Neural progenitor cell (in vitro differentiated cells): ENCODE results near the gene DAB2. TPM values are rescaled to one million over a fixed set of nuclear protein-coding genes. Genes with fewer than 3 reads are reported as not detected.

Experiments
- DNase-seq: peaks from one replicate; pipeline ENCODE4 v3.0.0-alpha.2; 2016; ENCODE audit warnings: low spot score
- H2AFZ ChIP-seq: fragments of 200-600 bp; sonication (generic); replicated peaks from 2 replicates; pipeline ENCODE4 v1.6.1; 2016; ENCODE audit warnings: antibody characterized with exemption
- H3F3A ChIP-seq: fragments of 200-600 bp; sonication (generic); 2 replicates; pipeline ENCODE4 v1.6.1; 2016; ENCODE audit warnings: antibody characterized with exemption, low read depth
- H3K27ac ChIP-seq: fragments of 200-600 bp; sonication (generic); 2 replicates; pipeline ENCODE4 v1.5.1; 2016; ENCODE audit warnings: mild to moderate bottlenecking
- H3K27me3 ChIP-seq: fragments of 200-600 bp; sonication (generic); 2 replicates; pipeline ENCODE4 v1.6.1; 2016; ENCODE audit warnings: mild to moderate bottlenecking, moderate library complexity
- H3K36me3 ChIP-seq: fragments of 200-600 bp; sonication (generic); 2 replicates; pipeline ENCODE4 v1.5.1; 2016
- H3K4me1 ChIP-seq: fragments of 200-600 bp; sonication (generic); 2 replicates; pipeline ENCODE4 v1.6.1; 2016; ENCODE audit warnings: mixed run types
- H3K4me2 ChIP-seq: fragments of 200-600 bp; sonication (generic); 2 replicates; pipeline ENCODE4 v1.6.1; 2016
- H3K4me3 ChIP-seq: fragments of 200-600 bp; sonication (generic); 2 replicates; pipeline ENCODE4 v1.5.1; 2016
- H3K79me2 ChIP-seq: fragments of 200-600 bp; sonication (generic); 2 replicates; pipeline ENCODE4 v1.6.1; 2016; ENCODE audit warnings: low read depth
- H3K9ac ChIP-seq: fragments of 200-600 bp; sonication (generic); 2 replicates; pipeline ENCODE4 v1.6.1; 2016
- H3K9me3 ChIP-seq: fragments of 200-600 bp; sonication (generic); 2 replicates; pipeline ENCODE4 v1.5.1; 2016; ENCODE audit warnings: low read depth
- H4K20me1 ChIP-seq: fragments of 200-600 bp; sonication (generic); 2 replicates; pipeline ENCODE4 v1.6.1; 2016; ENCODE audit warnings: low read depth
- H3K27ac Mint-ChIP-seq: 3 replicates; pipeline ENCODE4 v1.8.0; 2021; ENCODE audit warnings: mixed read lengths
- H3K27me3 Mint-ChIP-seq: 2 replicates; pipeline ENCODE4 v1.8.0; 2022; ENCODE audit warnings: low read depth, mild to moderate bottlenecking, inconsistent platforms, moderate library complexity, mixed read lengths; ENCODE audit not compliant: insufficient read depth
- H3K36me3 Mint-ChIP-seq: 3 replicates; pipeline ENCODE4 v1.8.0; 2021; ENCODE audit warnings: mixed read lengths
- H3K4me1 Mint-ChIP-seq: 3 replicates; pipeline ENCODE4 v1.8.0; 2021; ENCODE audit warnings: mixed read lengths
- H3K4me3 Mint-ChIP-seq: 3 replicates; pipeline ENCODE4 v1.8.0; 2021; ENCODE audit warnings: mild to moderate bottlenecking, moderate library complexity, mixed read lengths
- H3K9me3 Mint-ChIP-seq: 3 replicates; pipeline ENCODE4 v1.8.0; 2020; ENCODE audit warnings: mixed read lengths
- CTCF ChIP-seq: fragments of 200-600 bp; sonication (generic); IDR thresholded peaks from 2 replicates; pipeline ENCODE4 v1.5.1; 2017; ENCODE audit warnings: antibody characterized with exemption, mild to moderate bottlenecking
- EZH2 ChIP-seq: fragments of 200-600 bp; sonication (generic); IDR thresholded peaks from 2 replicates; pipeline ENCODE4 v1.6.1; 2017; ENCODE audit warnings: antibody characterized with exemption, mild to moderate bottlenecking, moderate library complexity
- EZH2phosphoT487 ChIP-seq: fragments of 200-600 bp; sonication (generic); IDR thresholded peaks from 2 replicates; pipeline ENCODE4 v1.6.1; 2017; ENCODE audit warnings: antibody characterized with exemption
- total RNA-seq: library from RNA; depleted of rRNA; stranded (reverse); fragments of >200 nt; gene quantifications from 2 replicates; pipeline ENCODE4 v1.2.3, GENCODE V29; 2015; ENCODE audit warnings: low replicate concordance

The DAB2 gene
- total RNA-seq, 1 donor from 2014 or later: 9.9 TPM

GRCh38 chr5:39426746-39427105, 1.9 kb upstream of the DAB2 start:
- H3K4me1 Mint-ChIP-seq: peaks cover 40% of the 10 kb centered on the region
- Histone ChIP-seq H3K4me2 (no peak overlapping the region), H3K27me3 (no peaks in the 10 kb centered on the region), H3F3A (peaks cover 24% of the 10 kb centered on the region), H3K36me3 (no peaks in the 10 kb centered on the region), H3K9me3 (no peaks in the 10 kb centered on the region), H4K20me1 (no peaks in the 10 kb centered on the region), H3K4me3 (no peak overlapping the region), H3K79me2 (no peaks in the 10 kb centered on the region), H3K9ac (no peak overlapping the region), H3K4me1 (peaks cover 32% of the 10 kb centered on the region), H2AFZ (no peak overlapping the region), H3K27ac (no peak overlapping the region)
- peak overlapping the region; percentile 19 for H3K4me3 Mint-ChIP-seq
- no peaks in the 10 kb centered on the region for H3K36me3 Mint-ChIP-seq
- no peak overlapping the region for H3K27ac Mint-ChIP-seq
- no peak for DNase-seq
- TF ChIP-seq EZH2: no peak
- TF ChIP-seq EZH2phosphoT487: no peak
- TF ChIP-seq CTCF: no peak
- no peaks in the 10 kb centered on the region for H3K9me3 Mint-ChIP-seq
- peaks cover 3% of the 10 kb centered on the region for H3K27me3 Mint-ChIP-seq

GRCh38 chr5:39426051-39426745, 1.4 kb upstream of the DAB2 start:
- Histone ChIP-seq H3K4me1 (peaks cover 32% of the 10 kb centered on the region), H3F3A (peaks cover 24% of the 10 kb centered on the region), H3K36me3 (no peaks in the 10 kb centered on the region), H3K27me3 (no peaks in the 10 kb centered on the region), H3K79me2 (no peaks in the 10 kb centered on the region), H3K27ac (no peak overlapping the region), H3K9me3 (no peaks in the 10 kb centered on the region), H3K4me3 (peak overlapping the region; percentile 62), H3K9ac (no peak overlapping the region), H4K20me1 (no peaks in the 10 kb centered on the region), H2AFZ (peak overlapping the region; percentile 80), H3K4me2 (peak overlapping the region; percentile 86)
- peaks cover 45% of the 10 kb centered on the region for H3K4me1 Mint-ChIP-seq
- H3K4me3 Mint-ChIP-seq: peak overlapping the region; percentile 93
- H3K27me3 Mint-ChIP-seq: peaks cover 3% of the 10 kb centered on the region
- no peaks in the 10 kb centered on the region for H3K9me3 Mint-ChIP-seq
- no peak for DNase-seq
- no peak overlapping the region for H3K27ac Mint-ChIP-seq
- TF ChIP-seq EZH2phosphoT487: no peak
- TF ChIP-seq EZH2: no peak
- TF ChIP-seq CTCF: no peak
- H3K36me3 Mint-ChIP-seq: no peaks in the 10 kb centered on the region

- DNase-seq: peak; percentile 41
- no peaks in the 10 kb centered on the region for H3K79me2 ChIP-seq
- peaks cover 32% of the 10 kb centered on the region for H3K4me1 ChIP-seq
- H3K27me3 Mint-ChIP-seq: peaks cover 3% of the 10 kb centered on the region
- TF ChIP-seq CTCF (no peak), EZH2phosphoT487 (no peak), EZH2 (no peak)
- no peaks in the 10 kb centered on the region for H3K9me3 Mint-ChIP-seq
- no peak overlapping the region for H2AFZ ChIP-seq
- no peaks in the 10 kb centered on the region for H3K9me3 ChIP-seq
- peak overlapping the region; percentile 86 for H3K4me2 ChIP-seq
- no peak overlapping the region for H3K27ac ChIP-seq
- peaks cover 24% of the 10 kb centered on the region for H3F3A ChIP-seq
- no peak overlapping the region for H3K9ac ChIP-seq
- H3K4me1 Mint-ChIP-seq: peaks cover 55% of the 10 kb centered on the region
- no peak overlapping the region for H3K27ac Mint-ChIP-seq
- peak overlapping the region; percentile 93 for H3K4me3 Mint-ChIP-seq
- peak overlapping the region; percentile 62 for H3K4me3 ChIP-seq
- H4K20me1 ChIP-seq: no peaks in the 10 kb centered on the region
- H3K36me3 Mint-ChIP-seq: no peaks in the 10 kb centered on the region
- H3K27me3 ChIP-seq: no peaks in the 10 kb centered on the region
- H3K36me3 ChIP-seq: no peaks in the 10 kb centered on the region
Observed at GRCh38 chr5:39423331-39423751, 1.4 kb downstream of the DAB2 start.
